HG02884 (cell line): Measurements from ENCODE around the gene IQCK.

Source experiments
- ATAC-seq: cut with Tn5 transposase; IDR thresholded peaks from one replicate; pipeline ENCODE4 v1.9.1; 2021; ENCODE audit warnings: mild to moderate bottlenecking, moderate library complexity; ENCODE audit not compliant: unreplicated experiment

Gene IQCK

DNA sequence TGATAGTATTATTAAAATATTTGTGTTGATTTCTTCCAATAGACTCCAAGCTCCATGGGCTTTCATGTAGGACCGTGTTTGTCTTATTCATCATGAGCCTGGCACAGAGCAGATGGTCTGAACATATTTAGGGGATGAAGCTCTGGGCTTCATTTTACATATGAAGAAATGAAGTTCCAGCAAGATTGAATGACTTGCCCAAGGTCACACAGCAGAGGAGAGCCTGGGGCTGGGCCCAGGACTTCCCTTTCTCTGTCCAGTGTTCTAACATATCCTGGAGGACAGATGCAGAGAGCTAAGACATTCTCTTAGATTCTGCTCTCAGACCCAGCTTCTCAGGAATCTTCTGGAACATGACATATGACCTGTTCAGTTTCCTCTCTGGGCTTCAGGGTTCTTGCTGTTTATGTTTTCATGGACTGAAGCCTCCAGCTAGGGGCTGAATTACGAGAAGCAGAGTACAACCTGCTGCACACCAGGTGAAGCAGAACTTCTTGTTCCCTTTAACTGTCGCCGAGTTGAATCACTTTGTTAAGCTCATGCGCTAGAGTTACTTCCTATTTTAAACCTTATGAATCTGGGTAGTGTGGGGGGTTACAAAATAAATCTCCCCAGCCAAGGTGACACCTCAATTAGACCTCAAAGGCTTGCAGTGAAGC, 113.0 kb downstream of the IQCK start:
- ATAC-seq = no peak

DNA sequence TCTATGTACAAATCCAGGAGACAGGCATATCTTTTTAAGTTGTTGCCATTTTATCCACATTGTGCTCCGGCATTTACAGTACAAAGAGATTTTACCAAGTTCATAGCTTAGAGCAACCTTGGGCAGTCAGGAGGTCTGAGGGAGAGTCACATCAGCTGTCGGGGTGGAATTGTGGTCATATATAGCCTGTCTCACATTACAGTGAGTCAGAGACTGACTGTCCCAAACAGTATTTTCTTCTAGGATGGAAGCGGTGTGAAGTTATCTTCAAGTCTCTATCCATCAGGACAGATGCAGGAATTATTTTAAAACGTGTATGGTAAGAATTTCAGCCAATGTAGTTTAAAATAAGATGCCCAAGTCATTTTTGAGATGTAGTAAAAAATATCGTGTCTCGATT, 113.6 kb downstream of the IQCK start:
- no peak for ATAC-seq

- no peak for ATAC-seq
Observed at GRCh38 chr16:19833176-19833575, 115.1 kb downstream of the IQCK start.

DNA sequence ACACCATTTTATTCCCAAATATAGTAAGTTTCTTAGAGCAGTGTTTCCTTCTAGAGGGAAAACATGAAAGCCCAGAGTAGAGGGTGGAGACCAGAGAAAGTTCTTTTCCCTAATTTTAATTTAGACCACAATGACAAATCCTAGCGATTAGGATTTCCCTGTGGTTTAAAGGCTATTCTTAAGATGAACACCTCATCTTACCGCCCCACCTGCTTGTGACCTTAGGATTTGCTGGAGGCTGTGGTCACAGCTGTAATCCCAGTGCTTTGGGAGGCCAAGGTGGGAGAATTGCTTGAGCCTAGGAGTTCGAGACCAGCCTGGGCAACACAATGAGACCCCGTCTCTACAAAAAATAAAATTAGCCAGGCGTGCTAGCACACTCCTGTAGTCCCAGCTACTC, 115.5 kb downstream of the IQCK start:
- no peak for ATAC-seq

DNA sequence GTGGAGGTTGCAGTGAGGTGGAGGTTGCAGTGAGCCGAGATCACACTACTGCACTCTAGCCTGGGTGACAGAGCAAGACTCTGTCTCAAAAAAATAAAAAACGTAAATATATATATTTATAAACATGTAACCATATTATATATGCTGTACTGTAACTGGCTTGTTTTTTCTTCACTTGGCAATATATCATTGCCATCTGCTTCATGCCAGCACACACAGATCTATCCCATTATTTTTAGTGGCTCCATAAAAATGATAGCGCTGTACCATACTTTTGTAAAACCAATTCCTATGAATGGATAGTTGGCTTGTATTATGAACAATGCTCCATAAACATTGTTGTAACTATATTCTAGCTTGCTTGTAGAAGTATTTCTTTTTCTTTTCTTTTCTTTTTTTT, 117.1 kb downstream of the IQCK start:
- no peak for ATAC-seq

DNA sequence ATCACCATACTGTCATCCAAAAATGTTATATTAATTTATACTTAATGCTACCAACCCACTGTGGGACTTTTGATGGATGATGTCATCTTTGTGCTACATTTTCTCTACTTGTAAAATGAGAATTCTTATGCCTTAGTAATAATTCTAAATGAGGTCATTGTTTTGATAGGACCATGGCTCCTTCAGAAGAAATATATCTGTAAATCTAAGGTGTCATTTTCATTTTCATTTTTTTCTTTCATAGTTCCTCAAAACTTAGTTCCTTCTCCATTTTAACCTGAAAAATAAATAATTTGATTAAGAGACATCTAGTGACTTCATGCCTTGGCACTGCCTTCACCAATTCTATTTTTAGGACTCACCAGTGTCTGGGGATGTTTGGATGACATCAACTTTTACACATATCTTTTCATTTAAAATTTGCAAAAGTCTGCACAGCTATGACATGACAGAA, 117.9 kb downstream of the IQCK start:
- ATAC-seq = no peak

DNA sequence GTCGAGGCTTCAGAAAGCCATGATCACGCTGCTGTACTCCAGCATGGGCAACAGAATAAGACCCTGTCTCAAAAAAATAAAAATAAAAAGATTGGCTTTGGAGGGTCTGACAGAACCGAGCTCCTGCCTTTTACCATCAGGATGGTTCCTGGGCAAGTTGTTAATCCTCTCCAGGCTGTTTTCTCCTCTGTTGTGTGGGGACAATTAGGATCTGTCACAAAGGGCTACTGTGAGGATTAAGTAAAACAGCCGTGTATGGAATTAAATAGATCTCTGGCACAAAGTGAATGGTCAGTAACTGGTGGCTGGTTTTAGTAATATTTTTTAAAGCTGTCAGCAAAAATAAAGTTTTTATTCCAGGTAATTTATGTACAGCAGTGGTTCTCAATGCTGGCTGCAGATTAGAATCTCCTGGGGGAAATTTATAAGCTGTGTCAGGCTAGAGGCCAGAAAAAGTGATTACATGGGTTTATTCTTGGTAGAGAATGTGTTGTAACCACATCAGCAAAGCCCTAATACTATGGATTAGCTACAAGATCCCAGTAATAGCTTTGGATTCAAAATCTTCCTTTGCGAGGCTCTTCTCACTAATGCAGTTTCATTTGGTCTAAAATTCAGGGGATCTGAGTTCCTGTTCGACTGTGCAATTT, 119.4 kb downstream of the IQCK start:
- ATAC-seq = no peak

GRCh38 chr16:19837984-19838707, 120.1 kb downstream of the IQCK start:
- ATAC-seq = no peak

- no peak for ATAC-seq
Observed at GRCh38 chr16:19840524-19841110, 122.5 kb downstream of the IQCK start.

DNA sequence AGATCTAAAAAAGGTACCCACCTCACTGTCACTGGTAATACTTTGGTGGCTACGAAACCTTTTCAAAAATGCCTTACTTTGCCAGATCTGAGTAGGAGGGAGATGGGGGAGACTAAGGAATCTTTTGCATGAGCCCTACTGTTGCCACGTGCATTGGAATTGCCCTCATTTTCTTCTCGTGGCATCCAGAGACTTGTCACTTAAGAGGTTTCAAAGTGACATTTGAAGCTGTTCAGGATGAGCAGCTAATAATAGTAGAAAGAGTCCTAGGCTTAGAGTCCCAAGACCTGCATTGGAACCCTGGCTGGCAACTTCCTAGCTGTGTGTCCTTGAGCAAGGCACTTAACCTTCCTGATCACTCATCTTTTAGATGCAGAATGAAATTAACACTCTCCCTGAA, 123.1 kb downstream of the IQCK start:
- ATAC-seq = no peak

GRCh38 chr16:19842426-19843157, 124.5 kb downstream of the IQCK start:
- ATAC-seq = no peak

- ATAC-seq = no peak
Observed at GRCh38 chr16:19843371-19843770, 125.3 kb downstream of the IQCK start.

GRCh38 chr16:19844945-19845641, 127.0 kb downstream of the IQCK start:
- ATAC-seq = no peak

- ATAC-seq = no peak
Observed at GRCh38 chr16:19846436-19846835, 128.4 kb downstream of the IQCK start.

- ATAC-seq = no peak
Observed at GRCh38 chr16:19848756-19849155, 130.7 kb downstream of the IQCK start.

GRCh38 chr16:19850131-19850817, 132.2 kb downstream of the IQCK start:
- no peak for ATAC-seq

- ATAC-seq = no peak
Observed at GRCh38 chr16:19851476-19851875, 133.4 kb downstream of the IQCK start.

GRCh38 chr16:19853132-19853741, 135.2 kb downstream of the IQCK start:
- ATAC-seq = no peak

DNA sequence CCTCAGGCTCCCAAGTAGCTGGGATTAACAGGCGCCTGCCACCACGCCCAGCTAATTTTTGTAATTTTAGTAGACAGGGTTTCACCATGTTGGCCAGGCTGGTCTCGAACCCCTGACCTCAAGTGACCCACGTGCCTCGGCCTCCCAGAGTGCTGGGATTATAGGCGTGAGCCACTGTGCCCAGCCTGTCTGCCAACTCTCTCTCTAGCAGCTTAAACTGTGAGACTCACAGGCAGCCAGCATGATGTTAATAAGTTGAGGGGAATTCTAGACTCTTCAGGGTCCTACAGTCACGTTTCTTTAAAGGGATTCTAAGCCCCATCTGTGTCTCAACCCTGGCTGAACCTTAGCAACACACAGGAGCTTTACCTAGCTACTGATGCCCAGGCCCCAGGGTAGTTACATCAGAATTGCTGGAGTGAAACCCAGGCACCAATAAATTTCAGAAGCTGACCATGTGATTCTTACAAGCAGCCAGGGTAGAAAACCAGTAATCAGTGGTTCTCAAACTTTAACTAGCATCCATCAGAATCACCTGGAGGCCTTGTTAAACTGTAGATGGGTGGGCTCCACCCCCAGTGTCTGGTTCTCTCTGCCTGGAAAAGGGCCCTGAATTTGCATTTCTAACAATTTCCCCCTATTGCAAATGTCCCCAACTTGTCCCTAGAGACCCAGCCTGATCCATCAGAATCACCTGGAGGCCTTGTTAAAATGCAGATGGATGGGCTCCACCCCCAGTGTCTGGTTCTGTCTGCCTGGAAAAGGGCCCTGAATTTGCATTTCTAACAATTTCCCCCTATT, 135.9 kb downstream of the IQCK start:
- ATAC-seq = no peak
